Inferior parietal cortex (tissue), 1 donor: Measurements from ENCODE around the gene PLD3.
A peak's percentile ranks its signal among the peaks of the same experiment; 100 is the strongest.
"Not testable (repeated sequence)": the region's sequence is repeated elsewhere in the genome, so short reads cannot be mapped to it uniquely, and the experiment has no call there.

ENCODE experiments used
- DNase-seq: peaks from one replicate; pipeline ENCODE4 v3.0.0-alpha.2; 2016; ENCODE audit errors: extremely low spot score

Gene PLD3

DNA sequence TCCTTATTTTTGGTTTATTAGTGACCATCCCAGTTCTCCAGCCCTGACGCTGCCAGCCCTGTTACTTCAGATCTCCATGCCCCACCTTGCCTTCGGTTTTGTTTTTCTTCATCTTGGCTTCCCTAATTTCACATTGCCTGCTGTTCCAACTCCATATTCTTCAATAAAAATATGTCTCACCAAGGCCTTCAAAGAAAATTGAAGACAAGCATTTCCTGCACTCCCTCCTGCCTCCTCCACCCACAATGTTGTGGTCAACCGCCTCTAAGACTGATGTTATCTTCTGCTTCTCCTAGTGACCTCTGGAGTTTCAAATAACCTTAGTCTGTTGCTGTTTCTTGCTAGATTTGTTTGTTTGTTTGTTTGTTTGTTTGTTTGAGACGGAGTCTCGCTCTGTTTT, 14.6 kb downstream of the PLD3 start:
- no peak for DNase-seq

DNA sequence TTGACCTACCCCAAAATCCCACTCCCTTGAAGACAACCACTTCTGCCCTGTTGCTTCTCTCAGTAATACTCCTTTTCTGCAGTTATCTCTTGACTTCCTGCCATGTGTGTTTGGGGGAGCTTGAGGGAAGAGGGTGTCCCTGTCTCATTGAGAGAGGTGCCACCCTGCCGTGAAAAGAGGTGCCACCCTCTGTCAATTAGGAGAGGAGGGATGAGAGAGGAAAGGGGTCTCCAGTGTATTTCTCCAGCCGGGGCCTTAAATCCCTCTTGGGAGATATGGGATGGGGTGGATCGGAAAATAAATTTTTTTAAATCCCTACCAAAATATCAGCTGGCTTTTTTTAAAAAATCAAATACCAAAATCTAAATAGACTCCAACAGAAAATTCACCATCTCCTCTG, 16.5 kb downstream of the PLD3 start:
- DNase-seq = no peak

DNA sequence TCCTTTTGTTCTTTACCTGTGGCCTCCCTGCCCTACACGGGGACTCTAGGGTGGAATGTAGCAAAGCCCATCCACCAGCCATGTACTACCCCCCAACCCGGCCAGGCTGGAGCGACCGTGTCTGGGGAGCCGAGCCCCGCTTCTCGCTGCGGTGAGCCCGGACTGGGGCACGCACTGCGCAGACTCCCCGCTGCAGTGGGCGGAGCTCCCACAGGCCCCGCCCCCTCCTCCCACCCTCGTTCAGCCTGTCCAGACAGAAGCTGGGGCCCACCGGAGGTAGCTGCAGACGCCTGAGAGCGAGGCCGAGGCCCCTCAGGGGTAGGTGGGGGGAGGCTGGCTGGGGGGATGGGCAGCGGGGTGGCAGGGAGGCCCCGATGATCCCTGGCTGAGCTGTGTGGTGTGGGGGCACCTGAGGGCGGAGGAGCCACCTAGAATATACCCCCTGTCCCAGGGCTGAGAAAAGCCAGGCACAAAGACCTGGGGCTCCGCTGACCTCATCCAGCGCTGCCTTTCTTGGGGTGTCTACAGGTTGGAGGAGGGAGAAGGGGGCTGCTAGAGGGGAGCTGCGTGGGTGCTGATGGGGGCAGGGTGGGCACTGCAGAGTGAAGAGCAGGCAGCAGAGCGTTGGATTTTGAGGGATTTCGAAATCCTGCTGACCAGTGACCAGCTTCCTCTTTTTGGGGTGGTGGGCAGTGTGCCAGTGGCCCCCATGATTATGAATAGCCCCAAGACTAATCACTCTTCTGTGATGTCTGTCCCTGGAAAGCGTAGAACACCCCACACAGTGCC, 17.3 kb downstream of the PLD3 start:
- peak; percentile 64 for DNase-seq

DNA sequence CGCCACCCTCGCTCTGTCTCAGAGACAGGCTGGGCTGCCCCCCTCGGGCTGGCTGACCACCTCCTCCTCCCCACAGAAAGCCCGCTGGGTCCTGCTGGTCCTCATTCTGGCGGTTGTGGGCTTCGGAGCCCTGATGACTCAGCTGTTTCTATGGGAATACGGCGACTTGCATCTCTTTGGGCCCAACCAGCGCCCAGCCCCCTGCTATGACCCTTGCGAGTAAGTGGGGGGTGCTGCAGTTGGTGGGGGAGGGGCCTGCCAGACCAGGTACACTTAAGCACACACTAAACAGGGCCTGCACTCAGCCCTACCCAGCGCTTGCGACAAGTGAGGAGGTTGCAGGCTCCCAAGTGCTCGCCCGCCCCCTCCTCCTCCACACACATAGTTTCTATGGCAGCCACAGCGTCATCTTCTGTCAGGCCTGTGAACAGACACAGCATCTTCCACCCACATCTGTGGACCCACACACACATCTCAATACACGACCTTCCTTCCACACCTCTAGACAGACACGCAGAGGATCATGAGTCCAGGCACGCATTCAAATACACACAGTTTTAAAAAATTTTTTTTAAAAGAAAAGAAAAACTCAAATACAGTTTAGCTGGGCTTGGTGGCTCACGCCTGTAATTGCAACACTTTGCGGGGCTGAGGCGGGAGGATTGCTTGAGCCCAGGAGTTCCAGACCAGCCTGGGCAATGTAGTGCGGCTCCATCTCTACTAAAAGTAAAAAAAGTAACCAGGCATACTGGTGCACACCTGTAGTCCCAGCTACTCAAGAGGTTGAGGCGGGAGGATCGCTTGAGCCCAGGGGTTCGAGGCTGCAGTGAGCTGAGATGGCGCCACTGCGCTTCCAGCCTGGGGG, 18.4 kb downstream of the PLD3 start:
- DNase-seq = no peak

DNA sequence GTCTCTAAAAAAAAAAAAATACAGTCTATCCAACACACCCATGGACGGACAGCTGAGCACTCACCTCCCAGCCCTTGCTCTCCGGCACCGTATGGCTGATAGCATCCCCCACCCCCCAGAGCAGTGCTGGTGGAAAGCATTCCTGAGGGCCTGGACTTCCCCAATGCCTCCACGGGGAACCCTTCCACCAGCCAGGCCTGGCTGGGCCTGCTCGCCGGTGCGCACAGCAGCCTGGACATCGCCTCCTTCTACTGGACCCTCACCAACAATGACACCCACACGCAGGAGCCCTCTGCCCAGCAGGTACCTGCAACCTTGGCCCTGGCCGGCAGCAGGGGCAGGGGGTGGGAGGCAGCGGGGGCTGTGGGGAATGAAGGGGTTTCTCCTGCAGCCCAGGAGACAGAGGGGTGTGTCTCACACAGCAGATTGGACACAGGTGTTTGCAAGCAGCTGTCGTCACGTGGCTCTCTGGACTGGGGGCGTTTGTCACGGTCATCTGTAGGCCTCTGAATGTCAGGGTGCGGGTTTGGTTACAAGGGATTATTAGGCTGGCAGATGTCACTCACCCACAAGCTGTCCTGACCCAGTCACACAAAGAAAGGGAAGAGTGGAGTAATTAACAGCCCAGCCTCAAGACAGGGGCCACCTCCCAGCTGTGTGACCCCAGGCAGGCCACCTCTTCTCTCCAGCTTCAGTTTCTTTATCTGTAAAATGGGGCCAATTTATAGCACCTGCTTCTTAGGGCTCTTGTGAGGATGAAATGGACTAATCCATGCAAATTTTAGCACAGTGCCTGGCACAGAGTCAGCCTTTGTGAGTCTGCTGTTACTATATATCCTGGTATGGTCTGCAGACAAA, 19.3 kb downstream of the PLD3 start:
- DNase-seq = no peak

DNA sequence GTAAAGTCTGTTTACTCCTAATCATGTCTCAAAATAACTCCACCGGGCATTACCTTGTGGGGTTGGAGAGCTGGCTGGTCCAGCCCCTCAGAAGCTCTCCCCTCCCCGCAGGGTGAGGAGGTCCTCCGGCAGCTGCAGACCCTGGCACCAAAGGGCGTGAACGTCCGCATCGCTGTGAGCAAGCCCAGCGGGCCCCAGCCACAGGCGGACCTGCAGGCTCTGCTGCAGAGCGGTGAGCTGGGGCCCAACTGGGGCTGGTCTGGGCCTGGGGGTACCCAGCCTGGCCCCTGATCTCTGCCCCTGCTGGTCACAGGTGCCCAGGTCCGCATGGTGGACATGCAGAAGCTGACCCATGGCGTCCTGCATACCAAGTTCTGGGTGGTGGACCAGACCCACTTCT, 21.3 kb downstream of the PLD3 start:
- no peak for DNase-seq

DNA sequence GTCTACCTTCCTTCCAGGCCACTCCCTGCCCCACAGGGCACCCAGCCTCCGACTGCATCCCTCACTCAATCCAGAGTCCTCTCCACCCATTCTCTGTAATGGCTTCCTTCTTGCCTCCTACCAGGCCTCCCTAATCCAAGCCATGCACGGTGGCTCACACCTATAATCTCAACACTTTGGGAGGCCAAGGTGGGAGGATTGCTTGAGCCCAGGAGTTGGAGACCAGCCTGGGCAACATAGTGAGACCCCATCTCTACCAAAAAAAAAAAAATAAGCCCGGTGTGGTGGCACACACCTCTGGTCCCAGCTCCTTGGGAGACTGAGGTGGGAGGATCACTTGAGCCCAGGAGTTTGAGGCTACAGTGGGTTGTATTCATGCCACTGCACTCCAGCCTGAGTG, 21.8 kb downstream of the PLD3 start:
- DNase-seq = not testable (repeated sequence)

DNA sequence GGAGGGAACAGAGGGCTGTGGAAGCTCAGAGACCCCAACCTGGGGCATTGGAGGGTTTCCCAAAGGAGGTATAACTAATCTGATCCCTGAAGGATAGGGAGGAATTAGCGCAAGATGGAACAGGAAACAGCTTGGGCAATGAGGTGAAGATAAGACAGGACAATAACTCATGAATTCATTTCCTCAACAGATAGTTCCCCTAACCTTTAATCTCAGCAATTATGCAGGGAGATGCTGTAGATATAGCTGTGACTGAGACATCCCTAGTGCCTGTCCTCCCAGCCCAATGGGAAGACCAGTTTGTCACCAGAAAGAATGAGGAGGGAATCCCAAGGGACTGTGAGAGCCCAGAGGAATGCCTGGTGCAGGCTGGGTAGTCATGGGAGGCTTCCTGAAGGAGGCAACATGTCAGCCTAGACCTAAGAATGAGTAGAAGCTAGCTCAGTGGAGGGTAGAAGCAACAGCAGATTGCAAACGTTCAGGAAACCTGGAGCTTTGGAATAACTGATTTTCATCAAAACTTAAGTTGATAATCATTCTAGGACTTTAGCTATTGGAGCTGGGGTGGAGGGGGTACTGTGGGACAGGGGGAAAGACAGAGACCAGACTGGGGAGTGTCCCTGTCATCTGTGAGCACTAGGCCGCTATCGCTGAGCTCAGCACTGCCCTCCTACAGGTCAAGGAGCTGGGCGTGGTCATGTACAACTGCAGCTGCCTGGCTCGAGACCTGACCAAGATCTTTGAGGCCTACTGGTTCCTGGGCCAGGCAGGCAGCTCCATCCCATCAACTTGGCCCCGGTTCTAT, 22.7 kb downstream of the PLD3 start:
- DNase-seq = no peak

DNA sequence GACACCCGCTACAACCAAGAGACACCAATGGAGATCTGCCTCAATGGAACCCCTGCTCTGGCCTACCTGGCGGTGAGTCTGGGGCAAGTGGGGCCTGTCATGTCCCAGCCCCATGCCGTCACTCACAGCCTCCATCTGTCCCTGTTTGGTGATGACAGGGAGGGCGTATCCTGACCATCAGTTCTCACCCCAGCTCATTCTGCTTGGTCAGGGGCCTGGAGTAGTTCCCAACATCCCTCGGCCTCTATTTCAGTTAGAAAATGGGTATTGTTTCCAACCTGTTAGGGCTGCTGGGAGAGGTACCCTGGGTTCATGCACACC, 23.3 kb downstream of the PLD3 start:
- no peak for DNase-seq

DNA sequence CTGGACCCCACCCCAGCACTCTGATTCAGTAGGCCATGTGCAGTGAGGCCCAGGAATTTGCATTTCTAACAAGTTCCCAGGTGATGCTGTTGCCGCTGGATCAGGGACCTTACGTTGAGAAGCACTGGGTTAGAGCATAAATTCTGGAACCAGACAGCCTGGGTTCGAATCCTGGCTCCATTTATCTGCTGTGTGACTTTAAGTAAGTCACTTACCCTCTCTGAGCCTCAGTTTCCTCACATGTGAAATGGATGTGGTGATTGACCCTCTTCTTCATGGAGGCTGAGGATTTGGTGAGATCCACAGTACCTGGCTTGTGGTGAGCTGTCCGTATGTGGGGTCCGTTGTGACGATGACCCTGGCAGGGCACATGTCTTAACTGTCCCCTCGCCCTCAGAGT, 25.6 kb downstream of the PLD3 start:
- DNase-seq = no peak

DNA sequence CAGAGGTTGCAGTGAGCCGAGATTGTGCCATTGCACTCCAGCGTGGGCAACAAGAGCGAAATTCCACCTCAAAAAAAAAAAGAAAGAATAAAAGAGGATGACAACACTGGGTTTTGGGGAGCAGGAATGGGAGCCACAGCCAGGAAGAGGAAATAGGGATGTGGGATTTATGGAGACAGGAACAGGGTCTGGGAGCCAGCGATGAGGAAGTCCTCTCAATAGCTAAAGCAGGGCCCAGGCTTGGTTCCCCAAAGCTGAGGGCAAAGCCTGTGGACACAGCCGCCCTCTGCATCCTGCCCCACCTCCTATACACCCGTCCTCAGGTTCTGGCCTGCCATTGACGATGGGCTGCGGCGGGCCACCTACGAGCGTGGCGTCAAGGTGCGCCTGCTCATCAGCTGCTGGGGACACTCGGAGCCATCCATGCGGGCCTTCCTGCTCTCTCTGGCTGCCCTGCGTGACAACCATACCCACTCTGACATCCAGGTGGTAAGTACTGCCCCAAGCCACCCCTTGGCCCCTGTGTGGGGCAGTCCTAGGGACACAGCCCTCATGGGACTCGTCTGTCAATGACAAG, 27.9 kb downstream of the PLD3 start:
- no peak for DNase-seq

DNA sequence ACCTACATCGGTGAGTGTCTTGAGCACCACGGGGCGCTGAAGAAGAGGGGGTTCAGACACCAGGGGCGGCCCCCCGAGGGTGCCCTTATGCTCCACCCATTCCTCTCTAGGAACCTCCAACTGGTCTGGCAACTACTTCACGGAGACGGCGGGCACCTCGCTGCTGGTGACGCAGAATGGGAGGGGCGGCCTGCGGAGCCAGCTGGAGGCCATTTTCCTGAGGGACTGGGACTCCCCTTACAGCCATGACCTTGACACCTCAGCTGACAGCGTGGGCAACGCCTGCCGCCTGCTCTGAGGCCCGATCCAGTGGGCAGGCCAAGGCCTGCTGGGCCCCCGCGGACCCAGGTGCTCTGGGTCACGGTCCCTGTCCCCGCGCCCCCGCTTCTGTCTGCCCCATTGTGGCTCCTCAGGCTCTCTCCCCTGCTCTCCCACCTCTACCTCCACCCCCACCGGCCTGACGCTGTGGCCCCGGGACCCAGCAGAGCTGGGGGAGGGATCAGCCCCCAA, 29.4 kb downstream of the PLD3 start:
- no peak for DNase-seq

DNA sequence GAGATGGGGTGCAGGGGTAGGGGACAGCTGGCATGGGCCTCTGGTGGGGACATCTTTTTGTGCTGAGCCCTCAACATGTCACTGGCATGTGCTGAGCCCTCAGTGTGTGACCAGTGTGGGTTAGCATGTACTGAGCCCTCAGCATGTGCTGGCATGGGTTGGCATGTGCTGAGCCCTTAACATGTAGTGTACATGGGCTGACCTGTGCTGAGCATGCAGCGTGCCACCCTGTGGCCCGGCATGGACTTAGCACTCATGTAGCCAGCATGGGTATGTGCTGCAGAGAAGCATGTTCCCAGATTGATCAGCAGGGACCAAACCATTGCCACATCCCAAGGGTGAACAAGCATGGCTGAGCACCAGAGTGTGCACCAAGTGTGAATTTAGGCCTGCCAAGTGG, 30.0 kb downstream of the PLD3 start:
- no peak for DNase-seq

DNA sequence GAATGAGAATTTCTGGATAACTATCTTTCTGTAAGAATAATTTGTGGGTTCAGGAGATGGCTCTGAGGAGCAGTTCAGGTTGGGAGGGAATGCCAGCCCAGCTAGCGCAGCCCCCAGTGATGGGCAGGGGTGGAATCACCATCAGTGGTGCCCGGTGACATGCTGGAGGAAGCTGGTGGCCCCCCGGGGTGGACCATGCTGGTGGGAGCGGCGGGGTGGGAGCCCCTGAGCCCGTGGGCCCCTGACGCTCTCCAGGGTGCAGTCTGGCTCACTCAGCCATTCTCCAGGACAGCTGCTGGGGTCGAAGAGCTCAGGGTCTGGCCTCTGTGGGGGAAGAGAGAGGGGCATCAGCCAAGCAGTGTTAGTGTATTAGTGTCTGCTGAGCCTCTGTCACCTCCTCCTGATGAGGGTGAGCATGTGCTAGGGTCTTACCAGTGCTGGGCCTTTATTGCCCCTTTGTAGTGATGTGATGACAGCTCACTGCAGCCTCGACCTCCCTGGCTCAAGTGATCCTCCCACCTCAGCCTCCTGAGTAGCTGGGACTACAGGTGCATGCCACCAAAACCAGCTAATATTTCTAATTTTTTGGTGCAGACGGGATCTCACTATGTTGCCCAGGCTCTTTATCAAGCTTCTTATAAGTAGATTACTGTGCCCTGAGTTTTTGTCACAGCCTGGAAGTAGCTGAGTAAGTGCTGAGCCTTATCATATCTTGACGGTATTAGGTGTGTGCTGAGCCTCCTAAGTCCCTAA, 31.1 kb downstream of the PLD3 start:
- DNase-seq = no peak

DNA sequence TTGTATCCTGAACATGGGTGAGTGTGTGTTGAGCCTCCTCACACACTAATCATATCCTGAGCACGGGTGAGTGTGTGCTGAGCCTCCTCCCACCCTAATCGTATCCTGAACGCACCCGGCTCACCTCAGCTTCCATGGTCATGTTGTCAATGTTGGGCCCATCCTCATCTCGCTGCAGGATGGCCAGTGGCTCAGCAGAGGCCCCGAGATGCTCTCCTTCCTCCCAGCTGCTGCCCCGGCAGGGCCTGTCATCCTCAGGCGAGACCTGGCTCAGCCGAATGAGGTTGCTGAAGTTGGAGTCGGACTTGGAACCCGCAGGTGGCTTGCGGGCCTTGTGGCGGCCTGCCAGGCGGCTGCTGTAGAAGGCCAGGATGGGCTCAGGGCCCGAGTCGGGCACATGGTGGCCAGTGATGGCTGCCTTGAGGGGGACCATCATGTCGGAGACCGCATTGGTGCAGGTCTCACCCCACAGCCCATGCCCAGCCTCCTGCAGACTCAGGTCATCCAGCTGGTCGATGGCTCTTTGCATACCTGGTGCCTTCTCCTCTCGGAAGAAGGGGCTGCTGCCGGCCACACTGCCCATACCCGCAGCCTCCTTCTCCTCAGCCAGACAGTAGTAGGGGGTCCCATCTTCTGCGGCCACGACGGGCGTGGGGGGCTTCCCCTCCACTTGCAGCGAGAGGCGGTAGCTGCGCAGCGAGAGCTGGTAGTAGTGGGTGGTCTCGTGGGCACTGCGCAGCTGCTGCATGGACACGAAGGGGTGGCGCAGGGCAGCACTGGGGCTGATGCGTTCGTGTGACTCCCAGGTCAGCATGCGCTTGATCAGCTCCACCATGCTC, 31.9 kb downstream of the PLD3 start:
- DNase-seq = no peak

DNA sequence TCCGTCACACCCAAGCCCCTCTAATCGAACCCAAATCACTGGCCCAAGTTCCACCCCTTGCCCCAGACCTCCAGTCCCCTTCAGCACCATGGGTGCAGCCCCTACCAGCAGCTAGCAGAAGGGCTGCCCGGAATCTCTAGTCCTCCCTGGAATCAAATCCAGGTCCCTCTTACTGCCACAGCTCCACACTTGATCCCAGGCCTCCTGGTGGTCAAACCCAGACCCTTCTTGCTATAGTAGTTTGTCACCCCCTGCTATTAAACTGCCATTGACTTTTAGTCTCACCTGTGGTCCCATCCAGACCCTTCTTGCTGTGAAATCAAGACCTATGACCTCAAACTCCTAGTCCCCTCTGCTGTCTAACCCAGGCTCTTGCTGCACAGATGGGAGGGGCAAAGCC, 32.8 kb downstream of the PLD3 start:
- DNase-seq = no peak

DNA sequence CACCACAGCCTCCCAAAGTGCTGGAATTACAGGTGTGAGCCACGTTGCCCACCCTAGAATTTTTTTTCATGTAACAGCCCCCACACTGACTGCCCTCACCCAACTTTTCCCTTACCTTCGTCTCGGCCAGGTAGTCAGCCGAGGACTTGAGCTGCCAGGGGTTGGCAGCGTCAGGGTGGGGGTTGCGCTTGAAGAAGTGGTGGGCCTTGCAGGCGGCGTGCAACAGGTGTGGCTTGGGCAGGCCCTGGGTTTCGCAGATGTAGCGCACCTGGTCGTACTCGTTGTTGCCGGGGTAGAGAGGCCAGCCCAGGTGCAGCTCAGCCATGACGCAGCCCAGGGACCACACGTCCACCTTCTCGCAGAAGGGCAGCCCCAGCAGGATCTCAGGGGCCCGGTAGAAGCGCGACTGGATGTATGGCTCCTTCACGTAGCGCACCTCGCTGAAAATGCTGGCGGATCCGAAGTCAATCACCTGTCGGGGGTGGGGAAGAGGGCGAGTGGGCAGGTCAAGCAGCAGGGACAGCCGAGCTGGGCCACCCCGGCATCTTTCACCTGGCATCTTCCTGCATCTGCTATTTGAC, 35.3 kb downstream of the PLD3 start:
- DNase-seq = no peak

DNA sequence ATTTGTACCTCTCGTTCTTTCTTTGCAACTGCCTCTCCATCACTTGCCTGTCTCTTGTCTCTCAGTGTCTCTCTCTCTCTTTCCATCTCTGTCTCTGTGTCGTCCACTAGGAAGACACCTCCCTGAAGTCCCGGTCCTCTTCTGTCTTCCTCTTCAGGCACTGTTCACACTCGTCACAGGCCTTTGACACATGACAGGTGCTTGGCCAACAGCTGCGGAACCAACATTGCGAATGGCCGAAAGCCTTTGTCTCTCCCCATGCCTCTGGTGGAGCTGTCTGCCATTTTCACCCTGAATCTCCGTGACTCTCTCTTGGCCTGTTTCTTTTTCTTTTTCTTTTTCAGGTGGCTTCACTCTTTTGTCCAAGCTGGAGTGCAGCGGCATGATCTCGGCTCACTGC, 38.7 kb downstream of the PLD3 start:
- DNase-seq = no peak

DNA sequence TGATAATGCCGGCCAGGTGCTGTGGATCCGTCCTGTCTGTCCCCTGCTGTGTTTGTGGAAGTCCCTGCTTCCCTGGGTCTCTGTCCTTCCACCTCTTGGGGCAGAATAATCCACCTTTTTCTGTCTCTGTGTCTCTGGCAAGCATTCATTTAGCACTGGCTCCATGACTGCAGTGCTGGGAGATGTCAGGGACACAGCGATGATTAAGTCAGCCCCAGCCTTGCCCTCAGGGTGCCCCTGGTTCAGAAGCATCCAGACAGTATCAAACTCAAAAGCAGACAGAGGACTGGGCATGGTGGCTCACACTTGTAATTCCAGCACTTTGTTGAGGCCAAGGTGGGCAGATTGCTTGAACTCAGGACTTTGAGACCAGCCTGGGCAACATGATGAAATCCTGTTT, 40.0 kb downstream of the PLD3 start:
- no peak for DNase-seq
